Mesenchymal stem cell (in vitro differentiated cells and primary cell): ENCODE measurements around the gene RASAL2.

Experiments
- DNase-seq: peaks from one replicate; pipeline ENCODE4 v3.0.0-alpha.2; 2013
- H2AFZ ChIP-seq: one replicate; pipeline ENCODE4 v1.6.1; 2013; ENCODE audit warnings: low read depth, mild to moderate bottlenecking, control low read depth, inconsistent platforms, low read length, moderate library complexity
- H2AK5ac ChIP-seq: 2 replicates; pipeline ENCODE4 v1.6.1; 2013; ENCODE audit warnings: low read length, moderate library complexity, mild to moderate bottlenecking, inconsistent platforms; ENCODE audit not compliant: severe bottlenecking
- H2BK120ac ChIP-seq: one replicate; pipeline ENCODE4 v1.6.1; 2013; ENCODE audit warnings: low read depth, mild to moderate bottlenecking, inconsistent platforms, low read length, moderate library complexity
- H2BK12ac ChIP-seq, 2 experiments: one replicate each; pipeline ENCODE4 v1.6.1; 2013; ENCODE audit warnings: inconsistent platforms in 2 of 2, low read length in 2 of 2, mild to moderate bottlenecking in 2 of 2, moderate library complexity in 2 of 2, control low read depth in 1 of 2
- H2BK15ac ChIP-seq: one replicate; pipeline ENCODE4 v1.6.1; 2013; ENCODE audit warnings: mild to moderate bottlenecking, low read depth, inconsistent platforms; ENCODE audit not compliant: poor library complexity, severe bottlenecking
- H2BK5ac ChIP-seq: 2 replicates; pipeline ENCODE4 v1.6.1; 2013; ENCODE audit warnings: low read depth, mild to moderate bottlenecking, low read length, control low read depth, inconsistent platforms; ENCODE audit not compliant: poor library complexity, severe bottlenecking
- H3K14ac ChIP-seq, 2 experiments: one replicate each; pipeline ENCODE4 v1.6.1; 2013; ENCODE audit warnings: inconsistent platforms in 2 of 2, low read length in 2 of 2, control low read depth in 1 of 2, mild to moderate bottlenecking in 1 of 2, moderate library complexity in 1 of 2
- H3K18ac ChIP-seq, 2 experiments: one replicate each; pipeline ENCODE4 v1.6.1; 2013; ENCODE audit warnings: inconsistent platforms in 2 of 2, low read length in 2 of 2, control low read depth in 1 of 2, low read depth in 1 of 2, mild to moderate bottlenecking in 1 of 2
- H3K23ac ChIP-seq, 2 experiments: one replicate each; pipeline ENCODE4 v1.6.1; 2013; ENCODE audit warnings: inconsistent platforms in 2 of 2, low read length in 2 of 2, mild to moderate bottlenecking in 2 of 2, moderate library complexity in 2 of 2, control low read depth in 1 of 2
- H3K27ac ChIP-seq: 2 replicates; pipeline ENCODE4 v1.5.1; 2013; ENCODE audit warnings: mild to moderate bottlenecking, moderate library complexity, low read length, control low read depth, inconsistent platforms; ENCODE audit not compliant: poor library complexity, severe bottlenecking
- H3K27me3 ChIP-seq, 2 experiments: 2 replicates each; pipeline versions ENCODE4 v1.6.1 to v1.7.0; 2013; ENCODE audit warnings: low read length in 2 of 2, mild to moderate bottlenecking in 2 of 2, moderate library complexity in 2 of 2, control low read depth in 1 of 2, inconsistent platforms in 1 of 2; ENCODE audit not compliant: control insufficient read depth in 1 of 2, insufficient read depth in 1 of 2
- H3K36me3 ChIP-seq, 2 experiments: 2 replicates each; pipeline versions ENCODE4 v1.6.1 to v1.7.0; 2013; ENCODE audit warnings: low read length in 2 of 2, control low read depth in 1 of 2, inconsistent platforms in 1 of 2, low read depth in 1 of 2, mild to moderate bottlenecking in 1 of 2; ENCODE audit not compliant: insufficient read depth in 2 of 2, control insufficient read depth in 1 of 2
- H3K4ac ChIP-seq, 2 experiments: one replicate each; pipeline ENCODE4 v1.6.1; 2013; ENCODE audit warnings: inconsistent platforms in 2 of 2, low read length in 2 of 2, mild to moderate bottlenecking in 2 of 2, moderate library complexity in 2 of 2, control low read depth in 1 of 2, low read depth in 1 of 2
- H3K4me1 ChIP-seq: 2 replicates; pipeline ENCODE4 v1.6.1; 2013; ENCODE audit warnings: low read depth, low read length, control low read depth; ENCODE audit not compliant: control insufficient read depth, insufficient read depth
- H3K4me2 ChIP-seq: 2 replicates; pipeline ENCODE4 v1.6.1; 2013; ENCODE audit warnings: low read length, mild to moderate bottlenecking, inconsistent platforms; ENCODE audit not compliant: poor library complexity, severe bottlenecking
- H3K4me3 ChIP-seq, 2 experiments: 2 replicates each; pipeline versions ENCODE4 v1.5.1 to v1.7.0; 2013; ENCODE audit warnings: low read length in 2 of 2, mild to moderate bottlenecking in 2 of 2, control low read depth in 1 of 2, low read depth in 1 of 2; ENCODE audit not compliant: insufficient read depth in 1 of 2
- H3K79me1 ChIP-seq: replicated peaks from 2 replicates; pipeline ENCODE4 v1.6.1; 2013; ENCODE audit warnings: mild to moderate bottlenecking, control low read depth, low read length, inconsistent platforms; ENCODE audit not compliant: poor library complexity, severe bottlenecking
- H3K9ac ChIP-seq: 2 replicates; pipeline ENCODE4 v1.7.0; 2013; ENCODE audit warnings: mild to moderate bottlenecking, low read length, moderate library complexity
- H3K9me3 ChIP-seq: 2 replicates; pipeline ENCODE4 v1.7.0; 2013; ENCODE audit warnings: mild to moderate bottlenecking, low read length; ENCODE audit not compliant: control insufficient read depth
- H4K8ac ChIP-seq: one replicate; pipeline ENCODE4 v1.6.1; 2013; ENCODE audit warnings: inconsistent platforms, mild to moderate bottlenecking, low read length, moderate library complexity
- H4K91ac ChIP-seq: one replicate; pipeline ENCODE4 v1.6.1; 2013; ENCODE audit warnings: mild to moderate bottlenecking, low read length, inconsistent platforms
- WGBS: methylation state at CpG from one replicate; pipeline ENCODE4 v1.1.7; 2013; ENCODE audit warnings: mixed read lengths; 5-methylcytosine and 5-hydroxymethylcytosine counted together

Gene RASAL2

DNA sequence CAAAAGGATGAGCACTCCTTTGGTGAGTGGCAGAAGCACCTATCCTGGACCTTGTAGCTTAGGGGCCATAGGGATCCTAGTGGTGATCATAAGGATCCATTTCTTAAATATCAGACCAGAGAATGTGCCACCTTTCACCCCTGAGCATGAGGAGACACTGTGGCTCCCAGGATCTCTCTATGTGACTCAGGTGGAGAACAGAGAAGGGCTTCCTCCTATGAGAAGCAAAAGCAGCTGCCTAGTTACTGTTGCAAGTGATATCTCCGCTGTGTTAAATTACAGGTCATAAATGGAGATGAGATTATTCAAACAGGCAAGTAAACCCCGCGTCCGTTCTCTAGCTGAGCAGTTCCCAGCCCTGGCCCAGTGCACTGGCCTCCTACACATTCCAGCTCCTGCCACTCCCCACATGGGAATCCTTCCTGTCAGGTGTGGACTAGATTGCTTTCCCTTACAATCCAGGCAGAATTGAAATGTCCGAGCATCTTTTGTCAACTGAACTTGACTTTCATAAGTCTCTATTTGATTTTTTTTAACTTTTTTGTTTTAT is 376.6 kb downstream of the RASAL2 start:
- H3K27me3 ChIP-seq = no peaks in the 10 kb centered on the region
- no peak overlapping the region for H3K4me2 ChIP-seq
- no peak overlapping the region for H2BK120ac ChIP-seq
- no peak overlapping the region for H2AK5ac ChIP-seq
- H3K9me3 ChIP-seq = no peaks in the 10 kb centered on the region
- no peak overlapping the region for H2BK12ac ChIP-seq
- H3K18ac ChIP-seq = no peak overlapping the region
- H3K27ac ChIP-seq = no peak overlapping the region
- no peak overlapping the region for H2BK5ac ChIP-seq
- no peak overlapping the region for H3K9ac ChIP-seq
- peaks cover 14 to 93% of the 10 kb centered on the region in 2 experiments for H3K36me3 ChIP-seq
- H3K23ac ChIP-seq = no peak overlapping the region
- H3K4me3 ChIP-seq = no peak overlapping the region
- no peaks in the 10 kb centered on the region for H3K79me1 ChIP-seq
- H3K14ac ChIP-seq = no peak overlapping the region
- H4K91ac ChIP-seq = no peak overlapping the region
- no peak overlapping the region for H3K4ac ChIP-seq
- WGBS = 95% methylated on average over 4 of the region's 5 CpGs
- DNase-seq = no peak
- no peak overlapping the region for H4K8ac ChIP-seq
- H2AFZ ChIP-seq = no peak overlapping the region
- H3K4me1 ChIP-seq = no peaks in the 10 kb centered on the region
- no peak overlapping the region for H2BK15ac ChIP-seq

DNA sequence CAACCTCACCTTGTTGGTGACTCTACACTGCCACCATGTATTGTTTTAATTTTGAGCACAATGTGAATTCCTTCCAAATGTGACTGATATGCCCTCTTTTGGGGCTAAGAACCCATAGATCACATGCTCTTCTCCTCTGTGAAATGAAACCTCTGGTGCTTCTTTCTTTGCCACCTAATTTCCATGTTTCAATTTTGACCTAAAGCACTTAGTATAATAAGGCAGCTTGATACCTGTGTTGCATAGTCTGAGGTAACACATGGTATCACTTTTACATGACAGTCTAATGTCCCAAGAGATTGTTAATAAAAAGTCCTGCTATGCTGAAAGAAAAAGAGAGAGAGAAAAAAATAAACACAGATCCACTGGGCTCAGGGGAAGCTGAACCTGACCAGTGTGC is 378.6 kb downstream of the RASAL2 start:
- Histone ChIP-seq H3K14ac (no peak overlapping the region), H3K4ac (no peak overlapping the region), H2BK5ac (no peak overlapping the region), H2AK5ac (no peak overlapping the region), H3K79me1 (no peaks in the 10 kb centered on the region), H3K36me3 (peaks cover 13 to 91% of the 10 kb centered on the region in 2 experiments), H3K9me3 (no peaks in the 10 kb centered on the region), H3K27ac (no peak overlapping the region), H3K4me2 (no peak overlapping the region), H4K8ac (no peak overlapping the region), H3K23ac (no peak overlapping the region), H2AFZ (no peak overlapping the region), H4K91ac (no peak overlapping the region), H3K27me3 (no peaks in the 10 kb centered on the region), H2BK120ac (no peak overlapping the region), H3K18ac (no peak overlapping the region), H3K4me3 (no peak overlapping the region), H3K4me1 (no peaks in the 10 kb centered on the region), H3K9ac (no peak overlapping the region), H2BK15ac (no peak overlapping the region), H2BK12ac (no peak overlapping the region)
- DNase-seq = no peak

DNA sequence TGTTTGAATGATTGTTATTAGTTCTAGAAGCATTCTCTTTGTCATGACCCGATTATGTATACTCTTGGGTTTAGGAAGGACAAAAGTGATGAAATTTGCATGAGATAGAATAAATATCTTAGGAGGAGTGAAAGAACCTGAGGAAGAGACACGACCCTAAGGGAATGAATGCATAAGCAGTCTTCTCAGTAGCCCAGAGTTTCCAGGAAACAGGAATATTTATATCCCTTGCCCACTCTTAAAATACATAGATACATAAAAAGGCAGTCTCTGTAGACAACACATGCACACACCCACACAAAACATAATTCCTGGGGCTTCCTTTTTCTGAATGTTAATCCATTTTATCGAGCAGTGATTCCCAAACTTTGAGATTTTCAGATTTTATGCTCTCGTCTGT is 383.5 kb downstream of the RASAL2 start:
- Histone ChIP-seq H3K36me3 (peaks cover 10 to 70% of the 10 kb centered on the region in 2 experiments), H3K9ac (no peak overlapping the region), H2BK5ac (no peak overlapping the region), H2BK120ac (no peak overlapping the region), H2AFZ (no peak overlapping the region), H3K9me3 (no peaks in the 10 kb centered on the region), H2BK12ac (no peak overlapping the region), H2BK15ac (no peak overlapping the region), H2AK5ac (no peak overlapping the region), H3K4me1 (no peaks in the 10 kb centered on the region), H3K18ac (no peak overlapping the region), H3K14ac (no peak overlapping the region), H3K79me1 (no peaks in the 10 kb centered on the region), H3K23ac (no peak overlapping the region), H3K27ac (no peak overlapping the region), H4K91ac (no peak overlapping the region), H3K4ac (no peak overlapping the region), H3K27me3 (no peaks in the 10 kb centered on the region), H4K8ac (no peak overlapping the region), H3K4me3 (no peak overlapping the region), H3K4me2 (no peak overlapping the region)
- 90% methylated on average over 2 of the region's 4 CpGs for WGBS
- DNase-seq = no peak

DNA sequence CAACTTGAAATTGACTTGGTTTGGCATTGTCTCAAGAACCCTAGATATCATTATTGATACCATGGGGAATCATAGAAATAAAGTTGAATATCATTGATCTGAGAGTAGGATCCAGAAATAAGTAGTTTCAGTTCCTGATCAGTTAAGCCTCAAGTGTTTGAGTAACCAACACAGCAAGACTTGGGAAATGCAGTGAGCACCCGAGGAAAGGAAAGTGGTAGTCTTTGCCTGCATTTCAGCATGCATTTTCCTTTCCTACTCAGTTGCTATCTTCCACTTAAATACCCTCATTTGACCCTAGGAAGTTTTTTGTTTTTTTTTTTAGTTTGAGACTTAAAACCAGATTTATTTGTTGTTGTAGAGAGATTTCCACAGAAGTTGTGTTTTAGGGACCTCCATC is 383.9 kb downstream of the RASAL2 start:
- H3K27ac ChIP-seq = no peak overlapping the region
- H2BK12ac ChIP-seq = no peak overlapping the region
- no peak overlapping the region for H4K8ac ChIP-seq
- no peak overlapping the region for H3K4me3 ChIP-seq
- H3K79me1 ChIP-seq = no peaks in the 10 kb centered on the region
- peaks cover 10 to 66% of the 10 kb centered on the region in 2 experiments for H3K36me3 ChIP-seq
- H4K91ac ChIP-seq = no peak overlapping the region
- 100% methylated on average over 1 of the region's 1 CpG for WGBS
- no peak overlapping the region for H3K18ac ChIP-seq
- H2AK5ac ChIP-seq = no peak overlapping the region
- H3K9ac ChIP-seq = no peak overlapping the region
- H3K4ac ChIP-seq = no peak overlapping the region
- no peak overlapping the region for H2BK120ac ChIP-seq
- H2BK5ac ChIP-seq = no peak overlapping the region
- no peaks in the 10 kb centered on the region for H3K9me3 ChIP-seq
- H3K14ac ChIP-seq = no peak overlapping the region
- H3K4me2 ChIP-seq = no peak overlapping the region
- no peak for DNase-seq
- H3K23ac ChIP-seq = no peak overlapping the region
- no peak overlapping the region for H2AFZ ChIP-seq
- H3K4me1 ChIP-seq = no peaks in the 10 kb centered on the region
- no peak overlapping the region for H2BK15ac ChIP-seq
- H3K27me3 ChIP-seq = no peaks in the 10 kb centered on the region
